IPS-18a (cell line): ENCODE measurements around the gene HACD3.

Experiments used
- H3K27ac ChIP-seq: one replicate; pipeline ENCODE4 v1.5.1; 2013; ENCODE audit warnings: low read length
- H3K27me3 ChIP-seq: one replicate; pipeline ENCODE4 v1.6.1; 2013; ENCODE audit warnings: mild to moderate bottlenecking, low read length; ENCODE audit not compliant: control insufficient read depth, insufficient read depth
- H3K36me3 ChIP-seq: one replicate; pipeline ENCODE4 v1.6.1; 2013; ENCODE audit warnings: low read depth, low read length; ENCODE audit not compliant: control insufficient read depth
- H3K4me1 ChIP-seq: one replicate; pipeline ENCODE4 v1.6.1; 2013; ENCODE audit warnings: low read depth, low read length; ENCODE audit not compliant: control insufficient read depth
- H3K4me3 ChIP-seq: one replicate; pipeline ENCODE4 v1.5.1; 2013; ENCODE audit warnings: low read length
- H3K9ac ChIP-seq: one replicate; pipeline ENCODE4 v1.6.1; 2013; ENCODE audit warnings: mild to moderate bottlenecking, low read length, moderate library complexity
- H3K9me3 ChIP-seq: one replicate; pipeline ENCODE4 v1.6.1; 2013; ENCODE audit warnings: low read depth, low read length; ENCODE audit not compliant: control insufficient read depth

HACD3 gene

DNA sequence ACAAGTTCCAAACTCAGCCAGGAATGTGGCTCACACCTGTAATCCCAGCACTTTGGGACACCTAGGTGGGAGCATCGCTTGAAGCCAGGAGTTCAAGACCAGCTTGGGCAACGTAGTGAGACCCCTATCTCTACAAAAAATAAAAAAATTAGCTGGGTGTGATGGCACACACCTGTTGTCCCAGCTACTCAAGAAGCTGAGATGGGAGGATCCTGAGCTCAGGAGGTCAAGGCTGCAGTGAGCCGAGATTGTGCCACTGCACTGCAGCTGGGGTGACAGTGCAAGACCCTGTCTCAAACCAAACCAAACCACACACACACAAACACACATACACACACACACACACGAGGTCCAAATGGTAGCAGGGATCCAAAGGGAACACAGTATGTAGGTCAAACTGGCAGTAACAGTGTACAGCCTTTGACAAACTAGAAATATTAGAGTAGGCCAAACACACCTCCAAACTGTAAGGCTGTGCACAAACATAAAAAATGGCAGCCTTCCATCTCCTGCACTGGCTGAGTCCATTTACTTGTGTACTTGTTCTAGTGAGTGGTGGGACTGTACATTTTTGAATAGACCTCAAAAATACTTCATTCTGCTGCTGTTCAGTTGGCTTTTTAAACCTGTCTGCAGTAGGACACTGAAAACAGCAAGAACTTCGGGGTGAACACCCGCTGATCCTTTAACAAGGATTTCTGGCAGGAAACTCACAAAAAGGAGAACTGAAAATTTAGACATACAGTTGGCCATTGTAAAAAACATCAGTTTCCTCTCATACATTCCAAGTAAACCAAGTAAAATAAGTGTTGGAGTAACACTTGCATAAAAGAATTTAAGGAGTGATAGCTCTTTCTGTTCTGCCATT lies 47.1 kb downstream of the HACD3 start:
- Histone ChIP-seq H3K27ac (no peak overlapping the region), H3K9me3 (no peaks in the 10 kb centered on the region), H3K36me3 (peaks cover 69% of the 10 kb centered on the region), H3K27me3 (no peaks in the 10 kb centered on the region), H3K9ac (no peak overlapping the region), H3K4me1 (no peaks in the 10 kb centered on the region), H3K4me3 (no peak overlapping the region)

DNA sequence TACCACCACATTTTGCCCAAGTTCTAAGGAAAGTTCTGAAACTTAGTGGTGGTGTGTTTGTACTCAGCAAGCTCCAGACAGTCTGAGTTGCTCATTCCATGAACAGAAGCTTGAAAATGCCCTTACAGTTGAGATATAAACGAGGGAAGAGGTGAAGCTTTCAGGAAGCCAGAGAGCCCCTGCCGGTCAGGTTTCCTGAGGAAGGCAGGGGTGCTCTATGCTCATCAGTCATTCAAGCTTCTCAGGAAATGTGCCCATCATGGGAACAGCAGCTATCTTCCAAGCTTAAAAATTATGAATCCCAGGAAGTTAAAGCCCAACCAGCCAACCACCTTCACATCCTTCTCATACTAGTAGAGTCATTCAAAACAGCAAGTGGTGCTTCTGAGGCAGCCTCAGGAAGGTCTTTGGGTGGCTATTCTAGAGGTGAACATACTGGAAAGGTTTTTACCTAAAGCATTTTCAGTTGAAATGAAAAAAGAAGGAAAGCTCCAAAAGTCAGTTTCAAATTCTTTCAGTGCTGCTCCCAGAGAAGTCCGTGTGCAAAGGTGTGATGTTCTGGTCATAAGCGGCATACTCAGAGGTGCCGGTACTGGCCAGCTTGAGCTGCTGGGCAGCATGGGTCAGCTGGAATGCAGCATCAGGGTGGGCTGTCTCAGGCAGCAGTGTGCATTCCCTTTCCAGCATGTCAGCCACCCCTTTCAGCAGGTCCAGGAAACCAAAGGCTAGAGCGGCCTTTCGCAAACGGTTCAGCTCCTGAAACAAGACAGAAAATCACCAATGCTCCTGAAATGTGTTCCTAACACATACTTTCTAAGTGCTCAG lies 48.9 kb downstream of the HACD3 start:
- H3K9ac ChIP-seq: no peak overlapping the region
- peaks cover 73% of the 10 kb centered on the region for H3K36me3 ChIP-seq
- no peaks in the 10 kb centered on the region for H3K27me3 ChIP-seq
- no peak overlapping the region for H3K4me3 ChIP-seq
- H3K27ac ChIP-seq: no peak overlapping the region
- no peaks in the 10 kb centered on the region for H3K4me1 ChIP-seq
- no peaks in the 10 kb centered on the region for H3K9me3 ChIP-seq

GRCh38 chr15:65579762-65580161 lies 49.5 kb downstream of the HACD3 start:
- no peak overlapping the region for H3K27ac ChIP-seq
- no peaks in the 10 kb centered on the region for H3K27me3 ChIP-seq
- no peak overlapping the region for H3K9ac ChIP-seq
- no peaks in the 10 kb centered on the region for H3K9me3 ChIP-seq
- H3K36me3 ChIP-seq: peaks cover 73% of the 10 kb centered on the region
- no peak overlapping the region for H3K4me3 ChIP-seq
- no peaks in the 10 kb centered on the region for H3K4me1 ChIP-seq

- Histone ChIP-seq H3K4me3 (no peak overlapping the region), H3K9ac (no peak overlapping the region), H3K9me3 (no peaks in the 10 kb centered on the region), H3K4me1 (no peaks in the 10 kb centered on the region), H3K27me3 (no peaks in the 10 kb centered on the region), H3K27ac (no peak overlapping the region), H3K36me3 (peaks cover 73% of the 10 kb centered on the region)
These were observed 50.0 kb downstream of the HACD3 start for GRCh38 chr15:65580287-65580686.

- Histone ChIP-seq H3K36me3 (peaks cover 62% of the 10 kb centered on the region), H3K9me3 (no peaks in the 10 kb centered on the region), H3K27ac (no peak overlapping the region), H3K4me1 (no peaks in the 10 kb centered on the region), H3K4me3 (no peak overlapping the region), H3K9ac (no peak overlapping the region), H3K27me3 (no peaks in the 10 kb centered on the region)
These were observed 53.4 kb downstream of the HACD3 start for GRCh38 chr15:65583701-65584100.

DNA sequence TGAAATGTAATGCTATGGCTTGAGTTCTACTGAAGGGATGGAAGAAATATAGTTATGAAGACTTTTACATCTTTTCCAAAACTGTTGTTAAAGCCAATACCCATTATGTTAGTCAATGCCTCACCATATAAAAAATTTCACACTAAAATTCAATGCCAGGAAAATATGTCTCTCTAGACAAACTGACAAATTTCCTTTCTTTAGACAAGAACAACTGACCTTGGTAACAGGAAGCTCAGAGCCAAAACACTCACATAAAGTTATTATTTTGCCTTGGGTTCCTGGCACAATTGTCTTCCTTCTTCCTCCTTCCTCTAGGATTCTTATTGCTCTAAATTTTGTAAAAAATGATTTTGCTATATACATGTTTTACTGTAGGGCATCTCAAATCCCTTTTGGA lies 54.0 kb downstream of the HACD3 start:
- H3K27ac ChIP-seq: no peak overlapping the region
- no peaks in the 10 kb centered on the region for H3K9me3 ChIP-seq
- H3K36me3 ChIP-seq: peaks cover 57% of the 10 kb centered on the region
- H3K27me3 ChIP-seq: no peaks in the 10 kb centered on the region
- H3K4me1 ChIP-seq: no peaks in the 10 kb centered on the region
- H3K9ac ChIP-seq: no peak overlapping the region
- no peak overlapping the region for H3K4me3 ChIP-seq

- Histone ChIP-seq H3K9me3 (no peaks in the 10 kb centered on the region), H3K4me3 (no peak overlapping the region), H3K27ac (no peak overlapping the region), H3K9ac (no peak overlapping the region), H3K4me1 (no peaks in the 10 kb centered on the region), H3K36me3 (peaks cover 65% of the 10 kb centered on the region), H3K27me3 (no peaks in the 10 kb centered on the region)
These were observed 56.8 kb downstream of the HACD3 start for GRCh38 chr15:65587094-65587493.

- Histone ChIP-seq H3K4me3 (no peak overlapping the region), H3K27ac (no peak overlapping the region), H3K9me3 (no peaks in the 10 kb centered on the region), H3K9ac (no peak overlapping the region), H3K36me3 (peaks cover 74% of the 10 kb centered on the region), H3K27me3 (no peaks in the 10 kb centered on the region), H3K4me1 (no peaks in the 10 kb centered on the region)
These were observed 65.7 kb downstream of the HACD3 start for GRCh38 chr15:65595960-65596359.

DNA sequence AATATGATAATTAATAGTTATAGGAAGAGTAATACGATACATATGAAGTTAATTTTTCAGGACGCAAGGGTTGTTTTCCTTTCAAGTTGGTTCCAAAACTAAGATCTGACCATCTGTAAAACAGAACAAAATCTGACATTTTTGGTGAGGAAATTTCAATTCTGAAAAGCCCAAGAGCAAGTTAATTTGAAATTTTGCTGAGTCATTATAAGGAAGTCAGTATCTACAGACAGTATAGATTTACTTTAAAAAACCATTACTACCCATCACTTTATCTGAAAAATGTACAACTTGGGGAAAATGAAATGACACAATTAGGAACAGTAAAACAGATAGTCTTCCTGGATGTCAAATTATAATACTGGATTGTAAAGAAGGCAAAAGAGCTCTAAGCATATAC lies 68.2 kb downstream of the HACD3 start:
- Histone ChIP-seq H3K9me3 (no peaks in the 10 kb centered on the region), H3K4me3 (no peak overlapping the region), H3K27me3 (no peaks in the 10 kb centered on the region), H3K27ac (no peak overlapping the region), H3K36me3 (peaks cover 59% of the 10 kb centered on the region), H3K9ac (no peak overlapping the region), H3K4me1 (no peaks in the 10 kb centered on the region)

DNA sequence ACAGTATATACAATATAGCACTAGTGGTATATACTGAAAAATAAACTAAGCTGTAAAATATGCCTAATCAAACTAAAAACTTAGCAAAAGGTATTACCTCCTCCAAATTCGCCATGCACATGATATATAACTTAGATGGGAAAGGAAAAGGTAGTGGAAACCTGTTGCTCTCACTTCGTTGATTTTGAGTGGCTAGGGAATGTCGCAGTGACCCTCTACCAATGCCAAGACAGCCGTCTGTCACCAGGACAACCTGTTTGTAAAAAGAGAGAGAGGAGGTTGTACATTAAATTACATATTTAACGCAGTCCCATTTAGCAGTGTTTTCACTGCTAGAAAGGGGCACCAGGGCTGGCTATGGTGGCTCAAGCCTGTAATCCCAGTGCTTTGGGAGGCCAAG lies 69.4 kb downstream of the HACD3 start:
- Histone ChIP-seq H3K27ac (no peak overlapping the region), H3K27me3 (no peaks in the 10 kb centered on the region), H3K9ac (no peak overlapping the region), H3K4me1 (no peaks in the 10 kb centered on the region), H3K9me3 (no peaks in the 10 kb centered on the region), H3K36me3 (peaks cover 58% of the 10 kb centered on the region), H3K4me3 (no peak overlapping the region)

- Histone ChIP-seq H3K9ac (no peak overlapping the region), H3K27ac (no peak overlapping the region), H3K4me1 (no peaks in the 10 kb centered on the region), H3K9me3 (no peaks in the 10 kb centered on the region), H3K36me3 (peaks cover 34% of the 10 kb centered on the region), H3K4me3 (no peak overlapping the region), H3K27me3 (no peaks in the 10 kb centered on the region)
These were observed 72.9 kb downstream of the HACD3 start for GRCh38 chr15:65603134-65603533.
